GM10266 (cell line): ENCODE results near the gene IPMK.

Experiments used
- DNase-seq: peaks from one replicate; pipeline ENCODE4 v3.0.0; 2012; ENCODE audit errors: extremely low spot score
- TF ChIP-seq, protein P1 (sequence below): IDR thresholded peaks from 2 replicates; pipeline ENCODE4 v1.5.1; 2012; ENCODE audit warnings: mild to moderate bottlenecking, low read depth; ENCODE audit not compliant: control insufficient read depth, insufficient read depth; ENCODE audit errors: missing control alignments

Gene IPMK

DNA sequence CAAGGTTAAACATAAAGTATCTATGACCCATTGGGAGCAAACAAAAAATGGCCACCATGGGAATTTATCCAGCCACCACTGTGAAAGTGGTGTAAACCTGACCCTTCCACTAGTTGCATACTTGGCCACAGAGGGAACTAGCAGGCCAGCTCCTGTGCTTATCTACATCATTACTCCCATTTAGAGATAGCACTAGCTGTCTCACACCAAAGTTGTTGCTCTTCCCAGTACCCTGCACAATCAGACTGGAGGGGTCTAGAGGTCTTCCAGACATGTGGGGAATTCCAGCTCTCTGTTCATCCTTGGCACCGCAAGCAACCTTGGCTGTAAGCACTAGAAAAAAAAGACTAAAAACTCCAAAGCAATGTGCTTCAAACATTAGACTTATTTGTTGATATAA lies 113.9 kb downstream of the IPMK start:
- TF ChIP-seq, protein P1, sequence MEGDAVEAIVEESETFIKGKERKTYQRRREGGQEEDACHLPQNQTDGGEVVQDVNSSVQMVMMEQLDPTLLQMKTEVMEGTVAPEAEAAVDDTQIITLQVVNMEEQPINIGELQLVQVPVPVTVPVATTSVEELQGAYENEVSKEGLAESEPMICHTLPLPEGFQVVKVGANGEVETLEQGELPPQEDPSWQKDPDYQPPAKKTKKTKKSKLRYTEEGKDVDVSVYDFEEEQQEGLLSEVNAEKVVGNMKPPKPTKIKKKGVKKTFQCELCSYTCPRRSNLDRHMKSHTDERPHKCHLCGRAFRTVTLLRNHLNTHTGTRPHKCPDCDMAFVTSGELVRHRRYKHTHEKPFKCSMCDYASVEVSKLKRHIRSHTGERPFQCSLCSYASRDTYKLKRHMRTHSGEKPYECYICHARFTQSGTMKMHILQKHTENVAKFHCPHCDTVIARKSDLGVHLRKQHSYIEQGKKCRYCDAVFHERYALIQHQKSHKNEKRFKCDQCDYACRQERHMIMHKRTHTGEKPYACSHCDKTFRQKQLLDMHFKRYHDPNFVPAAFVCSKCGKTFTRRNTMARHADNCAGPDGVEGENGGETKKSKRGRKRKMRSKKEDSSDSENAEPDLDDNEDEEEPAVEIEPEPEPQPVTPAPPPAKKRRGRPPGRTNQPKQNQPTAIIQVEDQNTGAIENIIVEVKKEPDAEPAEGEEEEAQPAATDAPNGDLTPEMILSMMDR: no peak
- DNase-seq: no peak

DNA sequence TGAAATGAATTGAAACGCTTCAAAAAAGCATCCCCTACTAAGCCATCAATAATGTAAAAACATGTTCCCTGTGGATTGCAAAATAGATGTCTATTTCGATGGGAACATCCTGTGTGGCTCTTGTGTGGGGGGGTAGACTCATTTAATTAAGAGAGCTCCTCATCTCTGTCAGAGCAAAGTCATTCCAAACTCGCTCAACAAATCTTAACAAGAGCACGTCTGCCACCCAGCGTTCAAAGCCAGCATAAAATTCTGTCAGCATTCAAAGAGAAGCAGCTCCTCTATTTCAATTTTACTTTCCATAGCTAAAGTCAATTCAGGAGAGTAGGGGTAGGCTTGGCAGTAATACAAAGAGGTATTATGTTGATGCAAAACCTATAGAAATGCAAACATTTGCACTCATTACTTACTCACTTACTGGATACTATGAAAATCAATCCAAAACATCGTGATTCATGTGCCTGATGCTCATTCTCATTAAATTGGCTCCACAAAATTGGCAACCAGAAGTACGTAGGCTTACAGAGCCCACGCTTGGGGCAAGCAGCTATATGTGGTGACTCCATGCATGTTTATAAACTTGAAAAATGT lies 114.9 kb downstream of the IPMK start:
- TF ChIP-seq, protein P1: peak; percentile 59
- peak; percentile 14 for DNase-seq

DNA sequence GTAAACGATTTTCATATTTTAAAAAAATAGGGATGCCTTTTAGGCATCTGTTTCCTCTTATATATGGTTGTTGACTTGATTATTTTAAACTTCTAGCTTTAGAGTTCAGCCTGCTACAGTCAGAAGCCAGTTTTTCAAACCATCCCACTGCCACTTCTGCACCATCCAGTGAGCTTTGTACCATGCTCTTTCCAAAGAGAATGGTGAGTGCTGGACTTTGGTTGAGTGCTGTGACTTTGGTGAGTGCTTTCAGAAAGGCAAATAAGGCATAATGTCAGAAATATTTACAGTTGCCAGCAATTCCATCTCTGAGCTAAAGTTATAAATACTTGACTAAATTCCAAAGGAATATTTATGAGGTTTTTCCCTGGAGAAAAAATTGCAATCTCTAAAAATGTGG lies 117.4 kb downstream of the IPMK start:
- no peak for DNase-seq
- TF ChIP-seq, protein P1: no peak

DNA sequence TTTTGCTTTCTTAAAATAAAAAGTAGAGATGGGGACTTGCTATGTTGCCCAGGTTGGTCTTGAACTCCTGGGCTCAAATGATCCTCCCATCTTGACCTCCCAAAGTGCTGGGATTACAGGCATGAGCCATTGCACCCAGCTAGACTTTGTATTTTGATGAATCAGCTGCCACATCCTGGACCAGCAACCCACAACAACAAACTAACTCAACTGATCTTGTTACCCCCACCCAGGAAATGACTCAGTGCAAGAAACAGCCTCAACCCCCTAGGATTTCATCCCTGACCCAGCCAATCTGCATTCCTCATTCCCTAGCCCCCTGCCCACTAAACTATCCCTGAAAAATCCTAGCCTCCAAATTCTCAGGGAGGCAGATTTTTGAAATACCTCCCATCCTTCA lies 123.8 kb downstream of the IPMK start:
- TF ChIP-seq, protein P1: no peak
- DNase-seq: no peak
